ENCODE measurements around the gene RGS18.

RGS18 gene

DNA sequence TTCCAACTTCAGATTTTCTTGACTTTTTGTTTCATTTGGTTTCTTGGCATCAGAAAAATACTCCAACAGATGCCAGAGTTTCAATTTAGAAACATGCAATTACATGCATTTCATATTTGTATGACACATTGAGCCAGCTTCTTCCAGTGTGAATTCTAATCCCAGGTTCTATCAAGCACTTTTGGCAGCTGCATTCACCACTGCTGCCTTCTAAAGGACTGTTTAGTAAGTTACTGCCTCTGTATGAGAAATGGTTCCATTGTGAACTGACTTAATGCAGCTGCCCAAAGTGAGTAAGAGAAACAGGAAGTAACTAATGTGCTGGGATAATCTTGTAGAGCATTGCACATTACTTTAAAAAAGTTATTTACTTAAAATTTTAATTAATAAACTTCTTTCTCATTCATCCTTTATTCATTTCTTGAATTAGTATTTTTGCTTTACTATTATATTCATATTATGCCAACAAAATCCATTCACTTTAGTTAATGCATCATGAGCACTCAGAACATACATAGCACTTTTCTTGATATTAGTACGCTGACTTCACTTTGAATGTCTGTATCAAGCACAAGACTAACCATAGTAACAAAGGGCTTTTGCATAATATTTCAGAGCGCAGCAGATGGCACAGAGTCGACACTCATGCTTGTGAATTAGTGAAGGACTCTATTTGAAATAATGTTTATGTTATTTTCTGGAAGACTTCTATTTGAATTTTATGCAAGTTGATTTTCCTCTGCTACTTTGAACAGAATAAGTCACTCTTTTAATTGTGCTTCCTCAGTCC lies 9.8 kb downstream of the RGS18 start:
- DNase-seq (ENCODE audit: low read depth) = peak; percentile 80
- peak overlapping the region; percentile 2 for H3K4me3 ChIP-seq (ENCODE audit: low read depth, low read length)
- TF ChIP-seq, protein P1, sequence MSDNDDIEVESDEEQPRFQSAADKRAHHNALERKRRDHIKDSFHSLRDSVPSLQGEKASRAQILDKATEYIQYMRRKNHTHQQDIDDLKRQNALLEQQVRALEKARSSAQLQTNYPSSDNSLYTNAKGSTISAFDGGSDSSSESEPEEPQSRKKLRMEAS (IDR thresholded peaks at IDR 0.05; ENCODE audit: low read depth, low read length) = peak; percentile 7; the same call in 1 of the 2 replicates
- TF ChIP-seq, protein P2, sequence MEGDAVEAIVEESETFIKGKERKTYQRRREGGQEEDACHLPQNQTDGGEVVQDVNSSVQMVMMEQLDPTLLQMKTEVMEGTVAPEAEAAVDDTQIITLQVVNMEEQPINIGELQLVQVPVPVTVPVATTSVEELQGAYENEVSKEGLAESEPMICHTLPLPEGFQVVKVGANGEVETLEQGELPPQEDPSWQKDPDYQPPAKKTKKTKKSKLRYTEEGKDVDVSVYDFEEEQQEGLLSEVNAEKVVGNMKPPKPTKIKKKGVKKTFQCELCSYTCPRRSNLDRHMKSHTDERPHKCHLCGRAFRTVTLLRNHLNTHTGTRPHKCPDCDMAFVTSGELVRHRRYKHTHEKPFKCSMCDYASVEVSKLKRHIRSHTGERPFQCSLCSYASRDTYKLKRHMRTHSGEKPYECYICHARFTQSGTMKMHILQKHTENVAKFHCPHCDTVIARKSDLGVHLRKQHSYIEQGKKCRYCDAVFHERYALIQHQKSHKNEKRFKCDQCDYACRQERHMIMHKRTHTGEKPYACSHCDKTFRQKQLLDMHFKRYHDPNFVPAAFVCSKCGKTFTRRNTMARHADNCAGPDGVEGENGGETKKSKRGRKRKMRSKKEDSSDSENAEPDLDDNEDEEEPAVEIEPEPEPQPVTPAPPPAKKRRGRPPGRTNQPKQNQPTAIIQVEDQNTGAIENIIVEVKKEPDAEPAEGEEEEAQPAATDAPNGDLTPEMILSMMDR (IDR thresholded peaks at IDR 0.05; ENCODE audit: low read depth, low read length) = no peak

DNA sequence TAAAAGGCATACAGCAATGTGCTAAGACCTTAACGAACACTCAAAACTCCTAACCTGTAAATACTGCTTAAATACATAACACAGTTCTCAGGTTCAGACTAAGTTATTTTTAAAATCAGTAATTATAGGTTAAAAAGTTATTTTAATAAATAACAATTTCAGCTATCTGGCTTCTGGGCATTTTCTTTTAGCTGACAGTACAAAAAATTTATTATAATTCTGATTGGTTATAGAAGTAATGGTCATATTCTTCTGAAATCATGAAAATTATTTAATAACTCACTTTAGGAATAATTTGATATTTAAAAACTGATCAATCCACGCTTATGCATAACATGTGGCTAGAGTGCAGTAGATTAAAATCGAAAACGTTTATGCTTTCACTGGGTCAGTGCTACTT lies 10.7 kb downstream of the RGS18 start:
- no peak for TF ChIP-seq POLR2A (IDR thresholded peaks at IDR 0.05; ENCODE audit: extremely low read depth, insufficient read length)
- TF ChIP-seq, protein P2 (IDR thresholded peaks at IDR 0.05; ENCODE audit: low read depth, low read length) = no peak
- no peak for TF ChIP-seq MYC (IDR thresholded peaks at IDR 0.05; ENCODE audit: low read depth, low read length)
- TF ChIP-seq, protein P1 (IDR thresholded peaks at IDR 0.05; ENCODE audit: low read depth, low read length) = no peak
- H3K4me3 ChIP-seq (ENCODE audit: low read depth, low read length) = no peak overlapping the region
- no peak for DNase-seq (ENCODE audit: low read depth)

DNA sequence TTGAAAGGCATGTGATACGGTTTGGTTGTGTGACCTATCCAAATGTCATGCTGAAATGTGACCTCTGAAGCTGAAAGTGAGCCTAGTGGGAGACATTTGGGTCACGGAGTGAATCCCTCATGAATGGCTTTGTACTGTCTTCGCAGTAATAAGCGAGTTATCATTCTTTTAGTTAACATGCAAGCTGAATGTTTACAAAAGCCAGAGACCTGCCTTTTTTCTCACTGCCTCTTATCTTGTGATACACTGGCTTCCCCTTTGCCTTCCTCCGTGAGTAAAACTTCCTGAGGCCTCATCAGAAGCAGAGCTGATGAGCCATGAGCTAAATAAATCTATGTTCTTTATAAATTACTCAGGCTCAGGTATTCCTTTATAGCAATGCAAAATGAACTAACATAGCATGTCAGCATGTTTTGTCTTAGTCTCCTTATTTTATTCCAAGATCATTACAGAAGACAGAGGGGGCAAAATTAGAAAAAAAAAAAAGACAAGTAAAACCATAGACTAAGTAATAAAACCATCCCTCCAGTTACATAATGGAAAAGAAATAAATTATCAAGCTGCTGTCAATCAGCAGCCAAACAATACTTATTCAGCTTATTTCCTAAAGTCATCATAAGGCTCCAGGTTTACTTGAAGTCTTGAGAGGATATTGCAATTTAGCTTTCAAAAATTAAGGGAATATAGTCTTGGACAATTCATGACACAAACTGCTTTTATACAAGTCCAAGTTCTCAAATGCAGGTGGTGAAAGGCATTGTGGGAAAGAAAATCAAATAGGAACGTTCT lies 12.1 kb downstream of the RGS18 start:
- TF ChIP-seq, protein P2 (IDR thresholded peaks at IDR 0.05; ENCODE audit: low read depth, low read length) = no peak
- TF ChIP-seq MYC (IDR thresholded peaks at IDR 0.05; ENCODE audit: low read depth, low read length) = peak; percentile 41
- TF ChIP-seq, protein P1 (IDR thresholded peaks at IDR 0.05; ENCODE audit: low read depth, low read length) = peak; percentile 55
- peak; percentile 73 for DNase-seq (ENCODE audit: low read depth)
- H3K4me3 ChIP-seq (ENCODE audit: low read depth, low read length) = peak overlapping the region; percentile 10

DNA sequence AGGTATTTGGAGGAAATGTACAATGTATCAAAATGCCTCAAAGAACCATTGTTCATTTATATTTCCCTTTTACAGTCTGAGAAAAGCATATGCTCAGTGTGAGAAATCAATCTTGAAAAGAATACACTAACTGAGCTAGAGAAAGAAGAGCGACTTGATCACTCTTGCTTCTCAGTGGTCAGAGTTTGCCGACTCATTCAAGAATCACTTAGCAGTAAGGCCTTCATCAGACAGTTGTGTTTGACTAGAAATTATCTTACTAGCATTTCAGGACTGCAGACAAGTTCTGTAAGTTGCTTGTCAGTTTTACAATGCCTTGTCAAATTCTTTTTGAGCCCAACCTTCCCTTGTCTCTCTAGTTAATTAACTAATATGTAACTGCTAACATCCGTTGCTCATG lies 12.9 kb downstream of the RGS18 start:
- no peak overlapping the region for H3K4me3 ChIP-seq (ENCODE audit: low read depth, low read length)
- peak; percentile 73 for DNase-seq (ENCODE audit: low read depth)
- TF ChIP-seq POLR2A (IDR thresholded peaks at IDR 0.05; ENCODE audit: extremely low read depth, insufficient read length) = no peak
- TF ChIP-seq MYC (IDR thresholded peaks at IDR 0.05; ENCODE audit: low read depth, low read length) = no peak
- TF ChIP-seq, protein P2 (IDR thresholded peaks at IDR 0.05; ENCODE audit: low read depth, low read length) = no peak
- TF ChIP-seq, protein P1 (IDR thresholded peaks at IDR 0.05; ENCODE audit: low read depth, low read length) = no peak

DNA sequence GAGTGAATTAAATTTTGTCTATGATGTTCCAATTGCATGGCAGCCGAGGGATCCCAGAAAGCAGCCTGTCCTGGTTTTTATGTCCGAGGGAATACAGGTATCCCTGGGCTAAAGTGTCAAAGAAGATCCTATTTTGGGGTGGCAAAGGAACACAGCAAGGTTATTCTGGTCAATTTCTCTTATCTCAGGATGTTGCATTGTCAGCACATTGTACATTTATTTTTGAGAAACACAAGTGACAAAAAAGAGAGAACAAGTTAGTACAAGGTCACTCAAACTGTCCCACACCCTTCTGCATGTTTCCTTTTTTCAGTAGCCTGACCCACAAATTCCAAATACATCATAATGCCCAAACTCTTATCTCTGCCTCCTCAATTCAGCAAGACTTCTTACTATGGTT lies 17.7 kb downstream of the RGS18 start:
- no peak for DNase-seq (ENCODE audit: low read depth)
- H3K4me3 ChIP-seq (ENCODE audit: low read depth, low read length) = no peak overlapping the region
- TF ChIP-seq POLR2A (IDR thresholded peaks at IDR 0.05; ENCODE audit: extremely low read depth, insufficient read length) = no peak
- TF ChIP-seq MYC (IDR thresholded peaks at IDR 0.05; ENCODE audit: low read depth, low read length) = no peak
- TF ChIP-seq, protein P2 (IDR thresholded peaks at IDR 0.05; ENCODE audit: low read depth, low read length) = no peak
- TF ChIP-seq, protein P1 (IDR thresholded peaks at IDR 0.05; ENCODE audit: low read depth, low read length) = no peak
